GM12891 (cell line): Measurements from ENCODE around the gene BRCA2.

Experiments
- POLR2A ChIP-seq: IDR thresholded peaks from 2 replicates; pipeline ENCODE4 v1.6.1; 2011; ENCODE audit warnings: low read depth, low read length, control low read depth
- POLR2AphosphoS5 ChIP-seq: IDR thresholded peaks from 2 replicates; pipeline ENCODE4 v1.6.1; 2011; ENCODE audit warnings: low read depth, low read length, control low read depth
- POU2F2 ChIP-seq: IDR thresholded peaks from 2 replicates; pipeline ENCODE4 v1.6.1; 2011; ENCODE audit warnings: low read depth, mild to moderate bottlenecking, control low read depth, low read length, moderate library complexity
- TAF1 ChIP-seq: IDR thresholded peaks from 2 replicates; pipeline ENCODE4 v1.6.1; 2011; ENCODE audit warnings: low read depth, low read length, control low read depth

GRCh38 chr13:32311188-32311897 is 4.0 kb upstream of the BRCA2 start:
- TF ChIP-seq POLR2A (no peak), POLR2AphosphoS5 (no peak), TAF1 (no peak), POU2F2 (no peak)
